MM.1S (cell line): ENCODE measurements around the gene ULK4.

Source experiments
- EZH2 ChIP-seq: fragments of 300-600 bp; sonication (generic); optimal IDR thresholded peaks from 2 replicates; pipeline ENCODE3; 2017; ENCODE audit warnings: low read depth, mild to moderate bottlenecking, antibody characterized with exemption, low read length, mixed read lengths
- TF ChIP-seq, protein P1 (sequence below): fragments of 300-600 bp; sonication (generic); IDR thresholded peaks from 2 replicates; pipeline ENCODE4 v1.5.1; 2016; ENCODE audit warnings: antibody characterized with exemption, low read length, mixed read lengths

DNA sequence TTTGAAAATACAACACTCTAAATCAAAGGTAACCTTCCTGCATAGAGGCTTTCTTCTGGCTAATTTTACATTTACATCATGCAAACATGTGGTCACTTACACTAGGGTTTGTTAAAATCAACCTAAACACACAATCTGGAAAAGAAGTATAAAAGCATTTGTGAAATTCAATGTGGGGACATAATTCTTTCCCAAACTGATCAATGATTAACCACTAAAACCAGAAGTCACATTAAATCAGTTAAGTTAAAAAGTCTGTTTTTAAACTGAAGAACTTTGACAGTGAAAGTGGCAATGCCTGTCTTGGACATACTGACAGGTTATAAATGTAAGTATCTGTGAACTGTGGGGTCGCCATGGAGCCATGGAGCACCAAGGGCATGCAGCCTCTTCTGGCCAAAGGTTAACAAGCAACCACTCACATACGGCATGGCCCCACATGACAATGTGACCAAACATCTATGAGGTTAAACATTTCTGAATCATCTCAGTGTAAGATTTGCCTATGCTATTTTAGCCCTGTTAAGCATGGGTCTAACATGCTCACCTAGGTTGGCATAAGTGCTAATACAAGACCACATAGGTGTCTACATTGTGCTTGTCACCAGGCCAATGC, 484.4 kb downstream of the ULK4 start:
- TF ChIP-seq, protein P1, sequence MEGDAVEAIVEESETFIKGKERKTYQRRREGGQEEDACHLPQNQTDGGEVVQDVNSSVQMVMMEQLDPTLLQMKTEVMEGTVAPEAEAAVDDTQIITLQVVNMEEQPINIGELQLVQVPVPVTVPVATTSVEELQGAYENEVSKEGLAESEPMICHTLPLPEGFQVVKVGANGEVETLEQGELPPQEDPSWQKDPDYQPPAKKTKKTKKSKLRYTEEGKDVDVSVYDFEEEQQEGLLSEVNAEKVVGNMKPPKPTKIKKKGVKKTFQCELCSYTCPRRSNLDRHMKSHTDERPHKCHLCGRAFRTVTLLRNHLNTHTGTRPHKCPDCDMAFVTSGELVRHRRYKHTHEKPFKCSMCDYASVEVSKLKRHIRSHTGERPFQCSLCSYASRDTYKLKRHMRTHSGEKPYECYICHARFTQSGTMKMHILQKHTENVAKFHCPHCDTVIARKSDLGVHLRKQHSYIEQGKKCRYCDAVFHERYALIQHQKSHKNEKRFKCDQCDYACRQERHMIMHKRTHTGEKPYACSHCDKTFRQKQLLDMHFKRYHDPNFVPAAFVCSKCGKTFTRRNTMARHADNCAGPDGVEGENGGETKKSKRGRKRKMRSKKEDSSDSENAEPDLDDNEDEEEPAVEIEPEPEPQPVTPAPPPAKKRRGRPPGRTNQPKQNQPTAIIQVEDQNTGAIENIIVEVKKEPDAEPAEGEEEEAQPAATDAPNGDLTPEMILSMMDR: no peak
- no peak for TF ChIP-seq EZH2
